ENCODE measurements around the gene WDR70.

DNA sequence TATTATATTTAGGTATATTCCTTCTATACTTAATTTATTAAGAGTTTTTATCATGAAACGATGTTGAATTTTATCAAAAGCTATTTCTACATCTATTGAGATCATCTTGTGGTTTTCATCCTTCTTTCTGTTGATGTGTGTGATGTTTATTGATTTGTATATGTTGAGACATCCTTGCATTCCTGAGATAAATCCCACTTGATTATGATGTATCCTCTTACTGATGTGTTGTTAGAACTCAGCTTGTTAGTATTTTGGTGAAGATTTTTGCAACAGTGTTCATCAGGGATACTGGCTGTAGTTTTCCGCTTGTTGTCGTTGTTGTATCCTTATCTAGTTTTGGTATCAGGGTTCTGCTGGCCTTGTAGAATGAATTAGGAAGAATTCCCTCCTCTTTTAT is 247.1 kb downstream of the WDR70 start:
- TF ChIP-seq CTCF (conservative IDR thresholded peaks at IDR 0.05 in 1 of 2, IDR thresholded peaks at IDR 0.05 in 1 of 2; ENCODE audit: low read depth in 1 of 2, low read length in 2 of 2) (no peak), EZH2 (IDR thresholded peaks at IDR 0.05; ENCODE audit: low read length, missing control alignments) (no peak)

Measured in fibroblast of lung (primary cell).